Stimulated activated CD4-positive, alpha-beta T cell treated with anti-CD3 and anti-CD28 coated beads, Interleukin-12 subunit alpha, Interleukin-12 subunit beta, amount 100 ng/mL, for 24 hours (primary cell): Measurements from ENCODE around the gene RHBDD1.

ENCODE experiments used
- DNase-seq, 2 experiments: peaks; one replicate each; pipeline ENCODE4 v3.0.0-alpha.2; 2020; ENCODE audit warnings: low read depth in 2 of 2

RHBDD1 gene

DNA sequence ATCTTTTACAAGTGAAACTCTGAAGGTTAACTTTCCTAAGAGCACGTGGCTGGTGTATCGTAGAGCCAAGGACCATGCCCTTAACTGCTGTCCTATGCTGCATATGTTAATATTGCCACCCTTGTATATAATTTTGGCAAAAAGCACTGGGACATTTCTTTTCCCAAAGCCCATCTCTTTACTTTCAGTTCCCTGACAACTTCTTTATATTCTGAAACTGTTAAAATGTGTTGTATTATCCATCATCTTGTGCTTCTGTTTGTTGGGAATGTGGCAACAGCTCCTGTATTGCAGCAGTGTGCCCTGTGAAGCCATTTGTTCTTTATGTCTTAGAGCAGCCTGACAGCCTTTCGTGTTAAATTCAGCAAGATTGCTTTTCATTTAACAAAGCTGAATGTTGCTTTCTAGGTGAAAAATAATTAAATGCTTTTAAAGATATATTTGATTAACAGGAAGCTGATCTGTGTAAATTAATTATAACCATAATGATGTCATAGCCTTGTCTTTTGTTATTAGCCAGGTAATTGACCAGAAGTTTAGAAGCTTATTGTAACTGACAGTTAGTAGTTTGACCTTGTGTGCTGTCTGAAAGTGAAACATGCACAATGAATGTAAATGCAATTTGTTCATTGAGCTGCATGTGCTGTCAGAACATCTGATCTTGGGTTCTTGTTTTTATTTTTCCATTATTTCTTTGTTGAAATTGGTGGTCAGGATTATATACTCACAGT, 9.7 kb downstream of the RHBDD1 start:
- DNase-seq: no peak

DNA sequence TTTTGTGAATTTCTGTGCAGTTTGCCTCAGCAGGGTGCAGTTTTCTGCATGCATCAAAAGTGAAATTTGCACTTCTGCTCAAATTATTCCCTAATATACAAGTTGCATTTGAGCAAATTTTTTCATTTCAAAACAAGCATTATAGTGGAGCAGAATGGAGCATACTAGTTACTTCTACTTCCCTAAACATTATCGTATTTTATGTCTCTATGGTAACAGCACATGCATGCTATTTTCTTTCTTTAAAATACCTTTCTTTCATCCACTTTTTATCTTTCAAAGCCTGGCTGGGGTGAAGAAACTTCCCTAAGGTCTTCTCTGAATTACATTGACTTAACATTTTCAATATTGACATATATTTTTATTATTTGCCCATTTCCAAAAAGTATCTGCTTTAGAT, 11.2 kb downstream of the RHBDD1 start:
- no peak for DNase-seq

DNA sequence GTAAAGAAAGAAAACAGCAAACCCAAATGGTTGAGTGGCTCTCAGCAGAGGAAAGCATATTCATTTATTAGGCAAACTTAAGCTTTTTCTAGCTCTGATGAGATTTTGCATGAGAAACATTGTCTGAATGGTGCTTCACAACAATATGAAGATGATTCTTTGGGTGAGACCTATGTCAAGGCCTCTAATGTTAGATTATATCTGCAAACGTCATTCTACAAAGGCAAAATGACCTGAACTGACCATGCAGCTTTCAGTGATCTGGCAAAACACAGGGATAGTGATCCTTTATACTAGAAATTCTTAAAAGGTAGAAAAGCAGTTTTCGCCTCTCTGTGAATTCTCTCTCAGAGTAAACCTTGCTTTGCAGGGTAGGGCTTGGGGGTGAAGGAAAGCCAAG, 11.7 kb downstream of the RHBDD1 start:
- DNase-seq: no peak

DNA sequence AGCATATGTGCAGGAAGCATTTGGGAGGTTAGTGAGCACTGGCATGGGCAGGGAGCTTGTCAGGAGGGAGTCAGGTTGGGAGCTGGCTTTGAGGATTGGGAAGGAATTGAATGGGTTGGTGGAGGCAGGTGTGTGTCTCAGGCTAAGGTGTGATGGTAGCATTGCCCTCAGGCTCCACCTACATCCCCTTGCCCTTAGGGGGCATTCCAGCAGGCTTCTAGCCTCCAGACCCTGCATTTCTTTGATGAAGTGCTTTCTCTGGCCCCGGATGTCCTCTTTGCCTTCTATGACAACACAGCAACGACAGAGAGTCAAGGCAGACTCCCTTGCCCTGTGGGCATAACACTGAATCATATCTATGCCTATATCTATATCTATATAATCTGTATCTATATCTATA, 13.5 kb downstream of the RHBDD1 start:
- DNase-seq: no peak

DNA sequence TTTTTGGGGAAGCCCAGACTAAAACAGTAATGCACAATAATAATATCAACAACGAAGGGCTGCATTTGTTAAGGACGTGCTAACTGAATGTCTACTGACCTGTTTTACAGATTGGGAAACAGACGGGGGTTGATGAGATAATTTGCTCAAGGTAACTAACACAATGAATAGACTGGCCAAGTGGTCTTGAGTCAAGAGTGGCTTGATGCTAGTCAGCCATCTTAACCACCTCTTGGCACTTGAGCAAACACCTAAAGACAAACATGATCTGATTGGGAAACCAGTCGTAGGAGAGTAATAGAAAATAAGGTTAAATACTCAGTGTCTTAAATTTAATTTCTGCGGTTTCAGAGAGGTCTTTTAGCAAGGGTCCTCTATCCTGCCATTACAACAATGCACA, 14.2 kb downstream of the RHBDD1 start:
- DNase-seq: no peak

DNA sequence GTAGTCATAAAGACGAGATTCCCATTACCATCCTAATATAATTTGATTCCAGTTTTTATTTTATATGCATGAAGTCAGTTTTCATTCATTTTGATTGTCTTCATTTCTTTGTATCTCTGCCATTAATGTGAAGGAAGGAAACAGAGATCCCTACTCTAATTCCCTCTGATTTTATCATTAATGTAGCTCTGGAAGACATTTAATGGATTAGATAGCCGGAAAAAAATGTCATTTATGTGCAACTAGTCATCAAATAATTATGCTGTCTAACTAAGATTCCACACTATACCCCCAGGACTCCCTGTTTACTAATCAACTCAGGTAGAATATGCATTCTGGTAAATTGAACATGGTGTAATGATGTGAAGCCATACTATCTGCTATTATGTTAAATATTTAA, 19.9 kb downstream of the RHBDD1 start:
- DNase-seq: no peak

DNA sequence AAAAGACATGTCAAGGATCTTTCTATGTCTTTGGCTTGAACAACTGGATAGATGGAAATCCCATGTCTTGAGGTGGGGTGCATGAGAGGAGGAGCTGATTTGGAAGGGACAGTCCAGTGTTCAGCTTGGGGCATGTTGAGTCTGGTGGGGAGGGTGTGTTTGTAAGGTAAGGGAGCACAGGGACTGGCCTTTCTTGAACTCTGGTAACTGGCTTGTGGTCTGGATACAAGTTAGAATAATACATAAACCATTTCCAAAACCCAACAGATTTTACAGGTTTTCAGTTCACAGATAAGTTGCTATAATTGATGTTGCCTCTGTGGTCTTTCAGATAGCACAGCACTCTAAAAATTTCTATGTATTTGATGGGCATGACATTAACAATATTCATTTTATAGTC, 24.2 kb downstream of the RHBDD1 start:
- no peak for DNase-seq

DNA sequence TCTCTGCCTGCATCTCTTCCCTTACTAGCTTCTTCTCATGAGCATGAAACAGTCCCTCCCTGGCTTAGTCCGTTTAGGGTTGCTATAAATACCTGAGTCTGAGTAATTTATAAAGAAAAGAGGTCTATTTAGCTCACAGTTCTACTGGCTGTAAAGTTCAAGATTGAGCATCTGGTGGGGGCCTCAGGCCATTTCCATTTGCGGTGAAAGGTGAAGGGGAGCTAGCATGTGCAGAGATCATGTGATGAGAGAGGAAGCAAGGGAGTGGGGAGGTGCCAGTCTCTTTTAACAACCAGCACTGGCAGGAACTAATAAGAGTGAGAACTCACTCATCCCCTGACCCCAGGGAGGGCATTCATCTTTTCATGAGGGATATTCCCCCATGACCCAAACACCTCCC, 26.8 kb downstream of the RHBDD1 start:
- no peak for DNase-seq

DNA sequence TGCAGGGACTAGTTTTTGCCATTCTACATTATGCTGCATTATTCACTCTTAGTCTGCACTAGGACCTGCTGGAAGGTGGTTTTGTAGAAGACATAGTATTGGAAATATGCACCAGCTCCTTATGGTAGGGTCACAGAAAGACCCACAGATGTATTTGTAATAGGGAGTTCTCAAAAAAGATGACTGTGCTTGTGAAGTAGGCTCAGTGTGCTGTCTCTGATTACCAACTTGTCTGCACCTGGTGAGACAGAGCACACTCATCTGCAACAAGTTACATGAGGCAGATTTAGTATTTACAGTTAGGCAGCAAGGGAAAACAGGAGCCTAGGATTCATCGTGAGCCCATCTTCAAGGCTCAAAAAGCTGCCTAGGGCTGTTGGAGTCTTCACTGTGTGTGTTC, 29.4 kb downstream of the RHBDD1 start:
- DNase-seq: no peak

DNA sequence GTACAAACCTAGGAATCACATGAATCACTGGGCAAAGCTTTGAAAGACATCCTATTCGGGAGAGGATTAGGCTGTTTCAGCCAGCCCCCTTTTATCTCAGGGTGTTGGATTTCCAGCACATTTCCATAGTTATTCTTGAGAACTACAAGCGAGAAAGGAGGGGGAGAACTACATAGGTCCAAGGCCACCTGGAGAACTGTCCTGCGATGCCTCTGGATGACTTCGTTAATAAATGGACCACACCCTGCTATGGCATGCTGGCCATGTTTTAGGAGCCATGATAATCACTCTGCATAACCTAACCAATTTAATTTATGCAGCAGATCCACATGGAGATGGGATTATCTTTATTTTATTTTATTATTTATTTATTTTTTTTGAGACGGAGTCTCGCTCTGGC, 29.9 kb downstream of the RHBDD1 start:
- DNase-seq: no peak

DNA sequence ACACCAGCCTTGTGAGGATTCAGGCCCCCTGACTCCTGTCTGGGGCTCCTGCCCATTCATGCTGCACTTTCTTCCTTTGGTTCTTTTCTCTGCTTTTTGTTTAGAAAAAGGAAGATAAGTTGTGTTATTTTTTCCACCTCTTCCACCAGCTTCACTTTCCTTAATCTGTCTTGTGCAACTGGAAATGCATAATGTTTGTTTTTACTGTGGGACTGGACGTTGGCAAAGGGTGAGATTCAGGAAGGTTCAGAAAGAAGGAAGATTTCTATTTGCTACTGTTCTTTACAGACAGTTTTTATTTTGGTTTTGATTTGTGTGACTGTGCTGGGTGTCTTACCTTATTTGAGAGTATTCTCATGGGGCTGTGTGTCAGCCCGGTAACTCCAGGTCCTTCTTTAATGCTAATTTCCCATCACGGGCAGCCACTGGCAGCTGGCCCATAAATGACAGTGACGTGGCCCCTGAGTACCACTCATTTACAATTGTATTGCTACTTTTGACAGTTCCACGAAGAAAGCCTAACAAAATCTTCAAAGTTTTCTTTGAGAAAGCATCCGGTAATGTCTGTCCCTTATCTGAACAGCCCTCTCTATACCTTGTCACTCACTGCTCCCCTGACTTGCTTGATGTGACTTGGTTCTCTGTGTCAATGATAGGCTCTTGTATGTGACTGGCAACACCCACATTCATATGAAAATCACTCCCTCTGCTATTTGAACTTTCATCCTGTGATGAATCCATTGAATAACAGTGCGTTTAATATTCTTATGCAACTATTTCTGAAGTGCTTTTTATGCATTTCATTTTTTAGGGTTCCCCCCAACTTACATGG, 32.7 kb downstream of the RHBDD1 start:
- DNase-seq: no peak

DNA sequence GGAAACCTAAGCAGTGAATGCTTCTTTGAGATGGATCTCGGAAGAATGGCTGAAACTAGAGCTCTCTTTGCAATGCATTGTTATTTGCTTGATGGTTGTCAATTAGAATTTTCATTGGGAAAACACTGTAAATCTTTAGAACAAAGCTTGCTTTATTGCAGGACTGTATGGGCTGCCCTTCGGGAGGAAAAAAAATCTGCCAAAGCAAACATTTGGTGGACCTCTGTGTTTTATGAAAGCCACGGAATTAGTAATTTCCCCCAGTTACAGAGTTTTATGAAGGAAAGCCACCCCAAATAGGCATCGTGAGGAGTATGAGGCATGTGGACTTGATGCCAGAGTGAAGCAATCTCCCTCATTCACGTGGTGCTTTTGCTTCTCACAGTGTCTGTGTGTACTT, 33.5 kb downstream of the RHBDD1 start:
- DNase-seq: no peak

DNA sequence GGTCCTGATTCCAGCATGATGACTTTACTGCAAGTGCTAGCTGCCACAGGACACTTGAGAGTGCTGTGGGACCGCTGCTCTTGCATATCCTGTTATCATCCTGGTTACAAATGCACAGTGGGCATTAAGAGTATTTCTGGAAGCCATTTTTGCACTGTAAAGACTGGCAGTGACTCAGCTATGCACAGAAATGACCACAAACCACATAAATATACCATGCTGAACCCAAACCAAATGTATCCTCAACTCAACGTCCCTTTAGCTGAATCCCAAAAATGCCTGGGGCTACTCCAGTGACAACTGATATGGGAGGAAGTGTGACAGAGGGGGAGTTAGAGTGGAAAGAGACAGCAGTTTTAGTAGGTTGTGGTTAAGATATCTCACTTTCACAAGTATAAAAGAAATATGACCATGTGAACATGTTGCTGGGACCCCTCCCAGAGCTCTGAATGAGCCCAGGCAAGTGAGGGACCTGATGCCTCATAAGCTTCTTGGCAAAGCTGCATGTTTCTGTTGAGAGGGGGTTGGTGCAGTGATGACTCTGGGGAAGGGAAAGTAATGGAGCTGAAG, 37.3 kb downstream of the RHBDD1 start:
- DNase-seq: no peak

DNA sequence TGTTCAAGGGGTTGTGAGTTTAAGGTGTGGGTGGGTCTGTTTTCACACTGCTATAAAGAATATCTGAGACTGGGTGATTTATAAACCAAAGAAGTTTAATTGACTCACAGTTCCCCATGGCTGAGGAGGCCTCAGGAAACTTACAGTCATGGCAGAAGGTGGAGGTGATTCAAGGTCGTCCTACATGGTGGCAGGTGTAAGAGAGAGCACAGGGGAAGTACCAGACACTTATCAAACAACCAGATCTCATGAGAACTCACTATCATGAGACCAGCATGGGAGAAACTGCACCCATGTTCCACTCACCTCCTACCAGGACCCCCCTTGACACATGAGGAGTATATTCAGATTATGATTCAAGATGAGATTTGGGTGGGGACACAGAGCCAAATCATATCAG, 38.0 kb downstream of the RHBDD1 start:
- peak; percentile 11 for DNase-seq

DNA sequence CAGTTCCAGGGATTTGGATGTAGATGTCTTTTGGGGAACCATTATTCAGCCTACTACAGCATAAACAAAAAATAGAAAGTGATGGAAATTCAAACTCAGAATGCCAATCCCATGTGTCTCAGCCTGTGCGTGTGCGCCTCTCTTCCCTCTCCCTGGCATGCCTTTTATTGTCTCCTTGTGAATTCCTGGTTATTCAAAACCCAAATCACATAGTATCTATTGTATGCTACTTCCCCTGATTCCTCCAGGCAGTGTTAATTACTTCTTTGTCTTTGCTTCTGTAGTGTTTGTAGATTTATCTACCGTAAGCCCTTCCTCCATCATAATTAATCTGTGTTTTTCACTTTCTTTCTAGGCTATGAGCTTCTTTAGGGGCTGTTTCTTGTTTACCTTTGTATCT, 38.9 kb downstream of the RHBDD1 start:
- DNase-seq: no peak

DNA sequence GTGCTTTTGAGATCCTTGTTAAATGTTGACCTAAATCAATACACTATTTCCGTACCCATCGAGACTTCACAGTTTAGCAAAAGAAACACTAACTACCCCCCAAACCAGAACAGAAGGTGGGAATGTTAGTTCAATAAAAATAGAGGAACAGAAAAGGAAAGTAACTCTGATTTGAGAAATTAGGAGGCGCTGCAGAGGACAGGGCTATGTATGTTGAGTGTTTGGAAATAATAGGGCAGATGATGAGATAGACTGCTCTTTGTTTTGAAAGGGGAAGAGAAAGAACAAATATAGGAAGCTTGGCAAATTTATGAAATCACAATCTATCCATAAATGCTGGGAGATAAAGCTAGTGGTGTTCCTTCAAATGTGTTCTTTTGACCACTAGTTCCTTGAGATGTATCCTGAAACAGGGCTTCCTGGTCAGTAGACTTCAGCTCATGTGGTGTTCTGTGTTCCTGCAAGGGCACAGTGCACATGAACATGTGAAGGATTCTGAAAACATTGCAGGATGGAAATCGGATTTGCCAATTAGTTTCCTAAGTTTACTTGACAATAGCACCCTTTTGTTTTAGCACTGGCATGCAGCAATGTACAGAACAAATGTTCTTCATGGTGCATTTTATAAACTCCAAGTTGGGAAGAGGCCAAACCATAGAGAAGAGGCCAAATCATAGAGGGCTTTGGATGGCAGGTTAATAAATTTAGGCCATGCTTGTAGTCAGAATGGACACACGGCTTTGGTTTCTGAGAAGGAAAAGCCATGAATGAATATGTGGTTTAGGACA, 39.8 kb downstream of the RHBDD1 start:
- no peak for DNase-seq

DNA sequence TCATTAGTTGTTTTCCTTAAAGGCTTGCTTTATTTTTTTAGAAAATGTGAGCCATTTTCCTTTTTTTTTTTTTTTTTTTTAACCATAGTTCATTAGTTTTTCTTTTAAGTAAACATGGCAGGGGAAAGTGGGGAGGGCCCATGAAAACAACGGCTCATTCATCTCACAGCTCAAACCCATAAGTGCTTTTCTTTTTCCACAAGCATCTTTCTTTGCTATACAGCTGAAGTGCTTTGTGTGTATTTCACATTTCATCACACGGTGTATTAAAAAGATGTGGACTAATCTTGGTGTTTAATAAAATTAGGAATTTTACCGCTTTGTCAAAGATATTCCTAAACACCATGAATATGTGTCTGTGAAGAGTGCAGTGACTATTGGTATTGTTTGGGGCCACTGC, 41.6 kb downstream of the RHBDD1 start:
- no peak for DNase-seq

DNA sequence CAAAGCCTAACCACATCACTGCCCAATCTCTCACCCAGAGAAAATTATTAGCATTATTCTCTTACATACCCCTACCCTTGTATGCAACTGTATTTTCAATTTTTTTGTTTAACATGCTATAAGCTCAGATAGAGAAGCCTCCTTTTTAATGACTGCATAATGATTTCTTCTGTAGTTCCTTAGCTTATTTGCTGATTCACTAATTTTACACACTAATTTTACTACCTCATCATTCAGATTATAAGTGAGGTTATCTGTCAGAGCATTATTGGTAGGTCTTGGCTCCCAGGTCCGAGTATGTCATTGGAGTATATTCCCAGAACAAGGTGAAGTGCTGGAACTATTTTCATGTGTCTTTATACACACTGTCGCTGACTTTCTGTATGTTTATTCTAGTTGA, 45.4 kb downstream of the RHBDD1 start:
- no peak for DNase-seq

DNA sequence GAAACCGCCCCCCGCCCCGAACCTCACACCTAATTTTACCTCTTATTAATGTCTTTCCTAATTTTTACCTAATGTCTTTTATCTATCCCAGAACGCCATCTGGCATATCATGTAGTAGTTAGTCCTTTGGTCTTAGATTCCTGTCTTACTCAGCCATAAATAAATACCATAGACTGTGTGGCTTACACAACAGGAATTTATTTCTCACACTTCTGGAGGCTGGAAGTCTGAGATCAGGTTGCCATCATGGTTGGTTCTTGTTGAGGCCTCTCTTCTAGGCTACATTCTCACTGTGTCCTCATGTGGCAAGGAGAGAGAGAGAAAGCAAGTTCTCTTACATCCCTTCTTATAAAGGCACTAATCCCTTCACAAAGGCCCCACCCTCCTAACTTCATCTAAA, 46.8 kb downstream of the RHBDD1 start:
- DNase-seq: no peak

DNA sequence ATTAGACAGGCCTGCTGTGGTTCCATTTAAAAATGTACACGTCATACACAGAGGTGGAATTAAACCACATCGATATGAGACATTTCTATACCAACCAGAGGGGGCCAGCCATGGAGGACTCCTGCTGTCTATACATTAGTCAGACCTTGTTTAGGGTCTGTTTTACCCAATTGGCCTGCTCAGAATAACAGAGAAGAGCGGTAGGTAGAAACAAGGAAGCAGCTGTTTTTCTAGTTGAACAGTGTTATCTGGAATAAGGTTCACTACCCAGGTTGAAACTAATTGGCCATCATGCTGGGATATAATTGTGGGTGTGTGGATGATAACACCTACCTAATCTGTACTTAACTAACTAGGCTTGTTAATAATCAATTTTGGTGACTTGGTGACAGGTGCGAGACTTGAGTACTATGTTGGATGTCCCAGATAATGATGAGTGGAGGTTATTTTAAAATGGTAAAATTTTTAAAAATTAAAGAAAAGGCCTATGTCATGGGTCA, 47.5 kb downstream of the RHBDD1 start:
- DNase-seq: no peak

DNA sequence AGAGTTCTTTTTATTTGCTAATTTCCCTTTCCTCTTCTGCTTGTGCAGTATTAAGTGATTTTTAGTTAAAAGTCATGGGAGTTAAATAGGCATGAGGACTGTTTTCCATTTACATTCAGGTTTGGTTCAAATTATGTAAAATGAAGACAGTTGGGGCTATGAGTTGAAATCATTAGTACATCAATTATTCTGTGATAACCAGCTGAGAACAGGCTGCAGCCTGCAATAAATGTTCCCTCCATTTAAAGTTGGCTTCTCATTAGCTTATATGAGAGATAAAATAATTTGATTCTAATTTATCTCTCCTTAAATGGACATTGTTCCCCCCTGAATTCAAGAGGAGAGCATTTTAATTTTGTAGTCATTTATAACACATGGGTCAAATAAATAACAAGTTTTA, 48.3 kb downstream of the RHBDD1 start:
- DNase-seq: no peak

DNA sequence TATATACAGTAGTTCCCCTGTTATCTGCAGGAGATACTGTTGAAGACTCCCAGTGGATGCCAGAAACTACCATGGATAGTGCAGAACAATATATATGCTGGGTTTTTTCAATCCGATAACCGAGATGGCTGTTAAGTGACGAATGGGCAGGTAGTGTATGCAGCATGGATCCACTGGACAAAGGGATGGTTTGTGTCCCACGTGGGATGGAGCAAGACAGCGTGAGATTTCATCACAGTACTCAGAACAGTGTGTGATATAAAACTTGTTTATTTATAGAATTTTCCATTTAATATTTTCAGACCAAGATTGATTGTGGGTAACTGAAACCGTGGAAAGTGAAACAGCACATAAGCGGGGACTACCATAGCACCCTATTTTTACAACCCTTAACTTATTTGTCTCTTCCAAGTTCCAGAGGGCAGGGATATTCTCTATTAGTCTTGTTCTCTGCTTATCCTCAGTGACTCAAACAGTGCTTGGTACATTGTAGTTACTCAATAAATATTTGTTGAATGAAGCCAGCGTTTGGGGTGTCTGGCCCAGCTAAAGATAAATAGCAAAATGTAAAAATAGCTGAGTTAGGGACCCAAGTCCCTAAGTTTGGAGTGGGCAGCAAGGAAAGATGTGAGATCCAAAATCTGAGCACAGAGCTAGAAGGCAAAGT, 50.0 kb downstream of the RHBDD1 start:
- no peak for DNase-seq
